Adipose tissue (tissue), 3 donors: ENCODE data around the gene SLC51B. TPM values are rescaled to one million over a fixed set of nuclear protein-coding genes. Genes with fewer than 3 reads are reported as not detected.
"Not testable (repeated sequence)": the region's sequence is repeated elsewhere in the genome, so short reads cannot be mapped to it uniquely, and the experiment has no call there.

ENCODE experiments used
- H3K27ac ChIP-seq: one replicate; pipeline ENCODE4 v1.5.1; 2013; ENCODE audit warnings: low read depth, low read length
- WGBS, 3 donors: extraction: QIAGEN DNeasy Blood & Tissue Kit; methylation state at CpG; one replicate each; pipeline ENCODE4 v1.1.7; 2013; 5-methylcytosine and 5-hydroxymethylcytosine counted together
- polyA plus RNA-seq, 3 donors: library from polyadenylated mRNA; stranded (reverse); fragments of 200-250 nt; gene quantifications; one replicate each; pipeline ENCODE4 v1.2.3, GENCODE V29; 2013
- donor health status: healthy with polysubstance abuse.
- donor health status: Bipolar disorder and iron deficiency.
- donor health status: healthy.

The SLC51B gene
- polyA plus RNA-seq, 3 donors = 0.10 TPM; not detected in 2

- H3K27ac ChIP-seq = no peak overlapping the region
- WGBS, 3 donors = 61 to 83% (median 69%) methylated on average over 12 of the region's 12 CpGs
Observed at GRCh38 chr15:65091946-65092770, 47.0 kb downstream of the SLC51B start.

GRCh38 chr15:65092911-65093792, 48.0 kb downstream of the SLC51B start:
- H3K27ac ChIP-seq = no peak overlapping the region
- 89 to 93% (median 92%) methylated on average over 16 to 17 of the region's 17 CpGs for WGBS, 3 donors

GRCh38 chr15:65093793-65094170, 48.6 kb downstream of the SLC51B start:
- 93 to 96% (median 95%) methylated on average over 13 of the region's 13 CpGs for WGBS, 3 donors

DNA sequence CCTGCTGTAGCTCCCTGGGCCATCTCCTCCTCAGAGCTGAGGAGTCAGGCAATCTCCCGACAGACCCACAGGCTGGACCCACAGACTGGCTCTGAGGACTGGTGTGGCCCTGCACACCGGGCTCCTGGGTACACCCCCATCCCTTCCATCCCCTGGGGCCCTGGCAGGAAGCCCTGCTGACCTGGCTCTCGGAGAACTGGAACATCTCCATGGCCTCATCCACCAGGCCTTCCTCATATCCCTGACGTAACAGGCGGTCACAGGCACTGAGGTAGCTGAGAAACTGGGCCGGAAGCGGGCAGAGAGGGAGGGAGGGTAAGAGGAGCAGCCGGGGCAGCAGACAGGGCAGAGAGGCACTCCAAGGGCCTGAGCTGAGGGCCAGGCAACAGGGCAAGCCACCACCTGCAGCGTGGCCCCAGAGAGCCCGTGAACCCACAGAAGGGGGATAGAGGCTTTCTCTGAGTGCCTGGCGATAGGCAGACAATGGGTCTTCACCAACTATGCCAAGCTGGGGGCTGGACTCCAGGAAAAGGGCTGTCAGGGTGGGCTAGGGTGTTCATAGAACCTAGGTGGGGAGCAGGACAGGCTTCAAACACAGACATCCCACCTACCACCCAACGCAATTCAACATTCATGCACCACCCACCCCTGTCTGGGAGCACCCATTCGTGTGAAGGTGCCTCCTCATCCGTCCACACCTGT, 49.3 kb downstream of the SLC51B start:
- 81 to 89% (median 86%) methylated on average over 13 to 14 of the region's 14 CpGs for WGBS, 3 donors
- no peak overlapping the region for H3K27ac ChIP-seq

More at GRCh38 chr15:65093793-65094170, 48.6 kb downstream of the SLC51B start:
- H3K27ac ChIP-seq = not testable (repeated sequence)

DNA sequence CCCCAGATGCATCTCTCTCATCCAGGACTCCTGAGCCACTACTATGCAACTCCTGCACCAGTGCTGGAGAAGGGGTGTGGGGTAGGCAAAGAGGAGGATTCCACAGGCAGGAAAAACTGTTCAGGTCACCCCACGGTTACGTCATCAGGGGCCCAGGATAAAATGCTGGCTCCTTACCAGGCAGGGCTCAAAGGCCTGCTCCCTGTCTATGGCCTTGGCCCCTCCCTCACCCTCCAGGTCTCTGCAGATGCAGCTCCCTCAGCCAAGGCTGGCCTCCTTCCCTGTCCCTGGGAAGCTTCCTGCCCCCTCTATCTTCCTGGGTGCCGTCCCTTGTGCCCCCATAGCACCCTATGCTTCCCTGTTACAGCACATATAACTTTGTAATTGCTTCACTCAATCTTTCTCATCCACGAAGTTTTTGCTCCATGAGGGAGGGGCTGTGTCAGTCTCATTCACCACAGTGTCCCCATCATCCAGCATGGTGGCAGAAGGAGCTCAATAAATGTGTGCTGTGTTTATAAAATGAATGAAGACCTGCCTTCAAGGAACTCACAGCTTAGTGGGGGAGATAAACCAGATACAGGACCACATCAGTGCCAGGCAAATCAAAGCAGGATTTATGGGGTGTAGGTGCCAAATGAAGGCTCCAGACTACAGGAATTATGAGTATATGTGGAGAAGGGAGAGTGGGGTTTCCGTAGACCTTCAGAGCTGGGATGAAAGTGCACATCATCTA, 50.0 kb downstream of the SLC51B start:
- no peak overlapping the region for H3K27ac ChIP-seq
- 67 to 72% (median 72%) methylated on average over 5 of the region's 5 CpGs for WGBS, 3 donors

DNA sequence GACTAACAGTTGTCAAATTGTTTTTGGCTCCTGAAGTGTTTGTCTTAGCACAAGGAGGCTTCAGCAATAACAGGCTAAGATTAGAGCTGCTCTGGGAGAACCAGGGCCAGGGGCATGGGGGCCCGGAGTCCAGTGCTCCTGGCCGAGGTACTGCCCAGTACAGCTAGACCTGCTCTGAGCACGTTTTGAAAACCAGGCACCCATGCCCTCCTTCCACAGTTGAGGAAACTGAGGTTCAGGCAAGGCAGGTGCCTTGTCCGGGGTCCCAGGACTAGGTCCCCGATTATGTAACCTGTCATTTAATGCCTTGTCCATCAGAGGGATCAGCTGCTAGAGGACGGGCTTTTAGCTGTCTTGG, 50.5 kb downstream of the SLC51B start:
- 76 to 93% (median 88%) methylated on average over 6 of the region's 6 CpGs for WGBS, 3 donors
- H3K27ac ChIP-seq = no peak overlapping the region

DNA sequence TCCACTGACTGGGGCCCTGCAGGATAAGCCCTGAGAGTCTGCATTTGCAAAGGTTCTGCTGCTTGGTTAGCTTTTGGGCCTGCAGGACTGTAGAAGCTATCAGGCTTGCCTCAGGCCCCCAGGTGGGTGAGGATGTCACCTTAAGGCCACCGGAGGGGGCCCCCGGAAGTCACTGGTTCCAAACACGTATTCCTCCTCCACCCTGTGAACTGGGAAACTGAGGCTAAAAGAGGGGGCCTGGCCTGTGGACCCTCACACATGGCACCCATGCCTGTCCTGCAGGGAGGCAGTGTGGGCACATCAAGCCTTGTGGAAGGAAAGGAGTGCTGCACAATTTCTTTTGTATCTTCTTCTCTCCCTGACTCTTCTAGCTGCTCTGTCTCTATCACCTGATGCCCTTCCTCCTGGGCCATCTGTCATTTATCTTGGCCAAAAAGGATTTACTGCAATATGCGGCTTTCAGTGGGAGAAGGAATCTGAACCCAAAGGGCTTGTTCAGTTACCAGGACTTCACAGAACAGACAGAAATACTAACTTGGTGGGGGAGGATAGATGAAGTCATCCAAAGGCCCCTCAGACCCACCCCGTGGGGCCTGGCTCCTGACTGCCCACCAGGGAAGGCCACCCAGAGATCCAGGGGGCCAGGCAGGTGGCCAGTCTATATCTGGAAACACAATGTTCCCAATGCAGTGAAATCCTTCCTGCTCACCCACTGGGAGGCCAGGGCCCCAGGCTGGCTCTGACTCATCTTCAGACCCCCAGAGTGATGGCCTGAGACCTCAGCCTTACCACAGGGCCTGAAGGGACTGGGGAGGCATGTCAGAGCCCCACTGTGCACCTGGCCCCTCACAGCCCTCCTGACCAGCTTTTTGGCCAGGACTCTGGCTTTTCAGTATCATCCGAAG, 51.5 kb downstream of the SLC51B start:
- WGBS, 3 donors = 85 to 90% (median 87%) methylated on average over 6 of the region's 6 CpGs
- no peak overlapping the region for H3K27ac ChIP-seq

GRCh38 chr15:65097651-65098263, 52.6 kb downstream of the SLC51B start:
- 92 to 97% (median 95%) methylated on average over 7 of the region's 7 CpGs for WGBS, 3 donors
- H3K27ac ChIP-seq = no peak overlapping the region

- 96 to 98% (median 97%) methylated on average over 5 of the region's 5 CpGs for WGBS, 3 donors
Observed at GRCh38 chr15:65099336-65099735, 54.1 kb downstream of the SLC51B start.

GRCh38 chr15:65099801-65100200, 54.6 kb downstream of the SLC51B start:
- 94 to 98% (median 95%) methylated on average over 10 of the region's 10 CpGs for WGBS, 3 donors
- H3K27ac ChIP-seq = not testable (repeated sequence)

More at GRCh38 chr15:65099336-65099735, 54.1 kb downstream of the SLC51B start:
- no peak overlapping the region for H3K27ac ChIP-seq

DNA sequence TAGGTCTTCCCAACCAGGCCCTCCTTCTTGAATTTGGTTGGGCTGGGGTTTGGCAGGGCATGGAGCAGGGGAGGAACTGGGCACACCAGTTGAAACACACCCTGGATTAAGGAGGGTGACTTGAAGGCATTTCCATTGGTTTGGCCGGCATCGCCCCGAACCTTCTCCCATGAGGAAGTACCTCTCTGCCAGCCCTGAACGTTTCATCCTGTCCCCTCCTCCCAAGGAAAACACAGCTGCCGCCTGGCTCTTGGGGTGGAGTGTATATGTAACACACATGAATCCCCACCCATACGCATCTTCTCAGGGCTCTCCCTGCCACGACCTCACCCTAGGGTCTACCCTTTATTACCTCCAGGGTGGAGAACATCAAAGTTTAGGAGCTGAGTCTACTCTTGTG, 55.3 kb downstream of the SLC51B start:
- WGBS, 3 donors = 82 to 87% (median 85%) methylated on average over 7 of the region's 7 CpGs
- no peak overlapping the region for H3K27ac ChIP-seq

- no peak overlapping the region for H3K27ac ChIP-seq
- WGBS, 3 donors = 32 to 42% (median 42%) methylated on average over 9 of the region's 9 CpGs
Observed at GRCh38 chr15:65101411-65101890, 56.3 kb downstream of the SLC51B start.

- WGBS, 3 donors = 68 to 86% (median 86%) methylated on average over 45 to 75 of the region's 75 CpGs
- no peak overlapping the region for H3K27ac ChIP-seq
Observed at GRCh38 chr15:65101891-65102708, 56.9 kb downstream of the SLC51B start.

DNA sequence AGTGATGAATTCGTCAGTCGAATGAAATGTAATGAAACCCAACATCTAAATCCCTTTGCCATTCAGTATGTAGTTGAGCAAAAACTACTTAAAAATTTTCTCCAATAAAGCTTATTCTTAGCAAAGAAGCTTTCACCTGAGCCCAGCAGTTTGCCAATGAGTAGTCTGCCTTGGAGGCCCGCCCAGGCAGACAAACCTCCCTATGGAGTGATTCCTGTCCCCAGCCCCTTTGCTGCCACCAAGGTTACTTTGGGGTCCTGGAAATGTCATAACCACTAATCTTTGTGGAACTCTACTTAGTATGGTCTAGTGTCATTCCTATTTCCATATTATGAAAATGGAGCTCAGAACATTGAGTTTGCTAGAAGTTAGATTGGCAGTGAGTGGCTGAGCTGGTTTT, 57.7 kb downstream of the SLC51B start:
- WGBS, 3 donors = 96 to 100% (median 97%) methylated on average over 3 of the region's 3 CpGs
- no peak overlapping the region for H3K27ac ChIP-seq
